Measurements from ENCODE around the gene NID1. TPM values are rescaled to one million over a fixed set of nuclear protein-coding genes. Genes with fewer than 3 reads are reported as not detected.

Gene NID1
- total and polyA plus RNA-seq, 4 donors, result 15.4 to 151 (median 45.1) TPM

DNA sequence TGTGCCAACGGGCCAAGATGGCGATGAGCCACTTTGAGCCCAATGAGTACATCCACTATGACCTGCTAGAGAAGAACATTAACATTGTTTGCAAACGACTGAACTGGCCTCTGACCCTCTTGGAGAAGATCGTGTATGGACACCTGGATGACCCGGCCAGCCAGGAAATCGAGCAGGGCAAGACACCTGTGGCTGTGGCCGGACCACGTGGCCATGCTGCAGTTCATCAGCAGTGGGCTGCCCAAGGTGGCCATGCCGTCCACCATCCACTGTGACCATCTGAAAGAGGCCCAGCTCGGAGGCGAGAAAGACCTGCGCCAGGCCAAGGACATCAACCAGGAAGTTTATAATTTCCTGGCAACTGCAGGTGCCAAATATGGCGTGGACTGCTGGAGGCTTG, 45.2 kb upstream of the NID1 start:
- Histone ChIP-seq H3K4me1 (ENCODE audit: control insufficient read depth in 5 of 5, insufficient read depth in 5 of 5, low read length in 5 of 5) (no peaks in the 10 kb centered on the region), H3K9ac (ENCODE audit: insufficient read depth in 1 of 2, low read length in 2 of 2) (no peak overlapping the region), H3K36me3 (ENCODE audit: control insufficient read depth in 4 of 4, insufficient read depth in 4 of 4, low read length in 4 of 4) (no peaks in the 10 kb centered on the region), H3K9me3 (ENCODE audit: control insufficient read depth in 4 of 4, insufficient read depth in 3 of 4, low read length in 3 of 4) (no peaks in the 10 kb centered on the region), H3K4me3 (no peak overlapping the region), H3K27me3 (ENCODE audit: control insufficient read depth in 3 of 3, insufficient read depth in 3 of 3, low read length in 2 of 3) (no peaks in the 10 kb centered on the region), H3K27ac (ENCODE audit: low read depth in 1 of 2, low read length in 1 of 2) (no peak overlapping the region)
- ATAC-seq (ENCODE audit: insufficient read depth, low FRiP score) (no peak), DNase-seq (no peak)
- WGBS, 2 donors, result 79 to 85% methylated on average over 13 of the region's 13 CpGs
- TF ChIP-seq, protein P1, sequence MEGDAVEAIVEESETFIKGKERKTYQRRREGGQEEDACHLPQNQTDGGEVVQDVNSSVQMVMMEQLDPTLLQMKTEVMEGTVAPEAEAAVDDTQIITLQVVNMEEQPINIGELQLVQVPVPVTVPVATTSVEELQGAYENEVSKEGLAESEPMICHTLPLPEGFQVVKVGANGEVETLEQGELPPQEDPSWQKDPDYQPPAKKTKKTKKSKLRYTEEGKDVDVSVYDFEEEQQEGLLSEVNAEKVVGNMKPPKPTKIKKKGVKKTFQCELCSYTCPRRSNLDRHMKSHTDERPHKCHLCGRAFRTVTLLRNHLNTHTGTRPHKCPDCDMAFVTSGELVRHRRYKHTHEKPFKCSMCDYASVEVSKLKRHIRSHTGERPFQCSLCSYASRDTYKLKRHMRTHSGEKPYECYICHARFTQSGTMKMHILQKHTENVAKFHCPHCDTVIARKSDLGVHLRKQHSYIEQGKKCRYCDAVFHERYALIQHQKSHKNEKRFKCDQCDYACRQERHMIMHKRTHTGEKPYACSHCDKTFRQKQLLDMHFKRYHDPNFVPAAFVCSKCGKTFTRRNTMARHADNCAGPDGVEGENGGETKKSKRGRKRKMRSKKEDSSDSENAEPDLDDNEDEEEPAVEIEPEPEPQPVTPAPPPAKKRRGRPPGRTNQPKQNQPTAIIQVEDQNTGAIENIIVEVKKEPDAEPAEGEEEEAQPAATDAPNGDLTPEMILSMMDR (IDR thresholded peaks at IDR 0.05; ENCODE audit: control extremely low read depth, extremely low read depth), result no peak

DNA sequence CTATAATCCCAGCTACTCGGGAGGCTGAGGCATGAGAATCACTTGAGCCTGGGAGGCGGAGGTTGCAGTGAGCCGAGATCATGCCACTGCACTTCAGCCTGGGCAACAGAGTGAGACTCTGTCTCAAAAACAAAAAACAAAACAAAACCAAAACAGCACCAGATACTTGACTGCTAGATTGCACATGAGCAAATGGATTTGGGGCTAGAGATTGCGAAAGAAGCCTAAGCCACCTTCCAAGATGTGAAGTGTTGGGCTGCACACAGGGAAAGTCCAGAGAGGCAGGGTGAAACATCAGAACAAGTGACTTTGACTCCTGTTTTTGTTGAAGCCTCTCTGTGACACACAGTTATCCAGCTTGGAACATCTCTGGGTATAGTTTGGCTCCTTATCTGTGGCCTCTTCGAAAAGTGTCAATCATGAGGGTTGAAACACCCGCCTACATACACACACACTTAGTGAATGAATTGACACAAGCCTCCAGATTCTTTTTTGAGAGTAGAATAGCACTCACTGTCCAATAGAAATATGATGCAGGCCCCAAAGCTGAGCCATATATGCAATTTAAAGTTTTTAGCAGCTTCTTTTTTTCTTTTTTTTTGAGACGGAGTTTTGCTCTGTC, 43.2 kb upstream of the NID1 start:
- Histone ChIP-seq H3K9ac (ENCODE audit: insufficient read depth in 1 of 2, low read length in 2 of 2) (no peak overlapping the region), H3K4me1 (ENCODE audit: control insufficient read depth in 5 of 5, insufficient read depth in 5 of 5, low read length in 5 of 5) (no peaks in the 10 kb centered on the region), H3K4me3 (no peak overlapping the region), H3K36me3 (ENCODE audit: control insufficient read depth in 4 of 4, insufficient read depth in 4 of 4, low read length in 4 of 4) (no peaks in the 10 kb centered on the region), H3K27ac (ENCODE audit: low read depth in 1 of 2, low read length in 1 of 2) (no peak overlapping the region), H3K27me3 (ENCODE audit: control insufficient read depth in 3 of 3, insufficient read depth in 3 of 3, low read length in 2 of 3) (no peaks in the 10 kb centered on the region), H3K9me3 (ENCODE audit: control insufficient read depth in 4 of 4, insufficient read depth in 3 of 4, low read length in 3 of 4) (peaks cover 0 to 4% (median 0%) of the 10 kb centered on the region in 4 donors)
- TF ChIP-seq, protein P1 (IDR thresholded peaks at IDR 0.05; ENCODE audit: control extremely low read depth, extremely low read depth), result no peak
- no peak for ATAC-seq (ENCODE audit: insufficient read depth, low FRiP score)
- WGBS, 2 donors, result 81 to 90% methylated on average over 7 of the region's 7 CpGs
- no peak for DNase-seq

- no peaks in the 10 kb centered on the region for H3K4me1 ChIP-seq (ENCODE audit: control insufficient read depth in 5 of 5, insufficient read depth in 5 of 5, low read length in 5 of 5)
- no peak overlapping the region for H3K27ac ChIP-seq (ENCODE audit: low read depth in 1 of 2, low read length in 1 of 2)
- TF ChIP-seq, protein P1 (IDR thresholded peaks at IDR 0.05; ENCODE audit: control extremely low read depth, extremely low read depth), result no peak
- no peaks in the 10 kb centered on the region for H3K36me3 ChIP-seq (ENCODE audit: control insufficient read depth in 4 of 4, insufficient read depth in 4 of 4, low read length in 4 of 4)
- no peak overlapping the region for H3K9ac ChIP-seq (ENCODE audit: insufficient read depth in 1 of 2, low read length in 2 of 2)
- DNase-seq (no peak), ATAC-seq (ENCODE audit: insufficient read depth, low FRiP score) (no peak)
- no peak overlapping the region for H3K4me3 ChIP-seq
- peaks cover 0 to 6% (median 0%) of the 10 kb centered on the region in 4 donors for H3K9me3 ChIP-seq (ENCODE audit: control insufficient read depth in 4 of 4, insufficient read depth in 3 of 4, low read length in 3 of 4)
- 76 to 87% methylated on average over 9 of the region's 9 CpGs for WGBS, 2 donors
- H3K27me3 ChIP-seq (ENCODE audit: control insufficient read depth in 3 of 3, insufficient read depth in 3 of 3, low read length in 2 of 3), result no peaks in the 10 kb centered on the region
Observed at GRCh38 chr1:236107121-236107907, 42.4 kb upstream of the NID1 start.

Data from lung (tissue), 12 donors.